Measurements from ENCODE around the gene IL6.

Gene IL6

DNA sequence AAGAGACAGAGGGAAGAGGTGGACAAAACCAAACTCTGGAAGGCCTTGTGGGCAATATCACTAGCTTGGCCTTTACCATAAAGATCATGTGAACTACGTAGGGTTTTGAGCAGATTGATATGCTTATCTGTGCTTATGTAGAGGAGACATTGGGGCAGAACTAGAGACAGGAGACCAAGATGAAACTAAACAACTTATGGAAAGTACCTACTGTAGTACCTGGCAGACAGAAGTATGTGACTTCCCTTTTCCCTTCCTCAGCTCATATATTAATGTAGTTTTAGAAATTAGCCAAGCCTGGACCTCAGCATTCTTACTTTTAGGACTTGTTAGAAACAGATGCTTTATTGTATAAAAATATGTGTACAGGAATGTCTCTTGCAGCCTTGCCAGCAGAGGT lies 14.0 kb upstream of the IL6 start:
- no peak for TF ChIP-seq ZNF274 (IDR thresholded peaks at IDR 0.05; ENCODE audit: low read depth, low read length)
- no peak overlapping the region for H3K4me3 ChIP-seq (ENCODE audit: low read length)

DNA sequence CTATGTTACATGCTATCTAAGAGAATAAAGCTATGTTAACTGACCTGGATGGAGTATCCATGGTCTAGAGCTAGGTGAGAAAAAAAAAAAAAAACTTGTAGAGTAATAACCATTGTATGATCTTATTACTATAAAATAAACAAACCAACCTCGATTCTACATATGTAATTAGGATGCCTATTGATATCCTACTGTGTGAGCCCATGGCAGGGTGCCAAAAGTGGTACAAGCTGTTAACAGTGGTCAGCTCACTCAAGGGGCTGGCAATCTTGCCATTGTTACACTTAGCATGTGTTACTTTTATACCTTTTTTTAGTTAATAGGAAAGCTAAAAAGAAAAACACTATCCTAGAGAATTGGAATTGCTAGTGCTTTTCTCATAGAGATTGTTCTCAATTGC lies 13.5 kb upstream of the IL6 start:
- no peak overlapping the region for H3K4me3 ChIP-seq (ENCODE audit: low read length)
- TF ChIP-seq ZNF274 (IDR thresholded peaks at IDR 0.05; ENCODE audit: low read depth, low read length): no peak

DNA sequence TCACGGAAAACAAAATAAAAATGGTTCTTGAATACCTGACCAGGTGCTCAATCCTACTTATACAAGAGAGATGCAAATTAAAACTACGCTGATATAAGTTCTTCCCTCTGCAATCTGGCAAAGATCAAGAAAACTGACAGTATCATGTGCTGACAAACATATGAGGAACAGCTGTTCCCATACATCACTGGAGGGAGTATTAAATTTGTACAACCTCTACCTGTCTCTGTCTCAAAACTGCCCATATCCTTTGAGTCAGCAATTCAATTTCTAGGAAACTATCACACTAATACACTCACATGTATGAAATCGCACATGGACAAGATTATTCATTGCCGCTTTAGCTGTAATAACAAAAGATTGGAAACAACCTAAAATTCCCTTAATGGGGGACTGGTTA lies 11.0 kb upstream of the IL6 start:
- TF ChIP-seq ZNF274 (IDR thresholded peaks at IDR 0.05; ENCODE audit: low read depth, low read length): no peak
- no peak overlapping the region for H3K4me3 ChIP-seq (ENCODE audit: low read length)

DNA sequence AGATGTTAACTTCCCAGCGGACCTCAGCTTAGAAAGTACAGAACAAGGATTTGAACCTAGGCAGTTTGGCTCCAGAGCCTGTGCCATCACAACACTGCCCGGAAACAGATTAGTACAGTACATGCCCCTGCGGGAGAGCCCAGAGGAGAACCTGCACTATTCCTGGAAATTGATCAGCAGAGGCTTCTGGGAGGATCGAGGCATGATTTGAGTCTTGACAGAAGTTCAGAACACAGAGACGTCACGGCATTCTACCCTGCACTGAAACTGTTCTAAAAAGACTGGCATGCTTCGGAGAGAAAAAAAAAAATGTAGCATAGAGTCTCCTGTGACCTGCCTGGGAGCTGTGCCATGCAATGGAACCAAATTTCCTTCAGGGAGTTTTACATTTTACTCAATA lies 9.2 kb upstream of the IL6 start:
- no peak for TF ChIP-seq ZNF274 (IDR thresholded peaks at IDR 0.05; ENCODE audit: low read depth, low read length)
- no peak overlapping the region for H3K4me3 ChIP-seq (ENCODE audit: low read length)

DNA sequence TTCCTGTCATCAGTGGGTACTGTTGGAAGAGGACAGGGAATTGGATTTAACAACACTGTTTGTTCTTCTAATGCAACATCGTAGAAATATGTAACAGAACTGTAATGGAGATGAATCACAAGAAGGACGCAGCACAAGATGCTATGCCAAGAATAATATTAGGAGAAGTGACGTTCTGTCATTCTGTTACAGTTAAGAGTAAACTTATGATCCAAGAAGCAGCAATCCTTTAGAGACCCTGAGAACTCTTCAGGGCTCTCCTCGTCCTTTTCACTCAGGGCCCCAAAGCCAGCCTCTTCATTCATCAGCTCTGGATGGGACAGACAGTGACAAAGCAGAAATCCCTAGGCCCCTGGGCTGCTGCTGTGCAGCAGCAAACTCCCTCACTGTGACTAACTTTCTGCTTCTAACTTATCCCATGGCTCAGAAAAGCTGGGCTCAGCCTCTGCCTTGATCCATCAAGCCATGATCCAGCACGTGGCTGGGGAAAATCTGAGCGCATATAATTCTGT lies 8.7 kb upstream of the IL6 start:
- H3K4me3 ChIP-seq (ENCODE audit: low read length): no peak overlapping the region
- no peak for TF ChIP-seq ZNF274 (IDR thresholded peaks at IDR 0.05; ENCODE audit: low read depth, low read length)

DNA sequence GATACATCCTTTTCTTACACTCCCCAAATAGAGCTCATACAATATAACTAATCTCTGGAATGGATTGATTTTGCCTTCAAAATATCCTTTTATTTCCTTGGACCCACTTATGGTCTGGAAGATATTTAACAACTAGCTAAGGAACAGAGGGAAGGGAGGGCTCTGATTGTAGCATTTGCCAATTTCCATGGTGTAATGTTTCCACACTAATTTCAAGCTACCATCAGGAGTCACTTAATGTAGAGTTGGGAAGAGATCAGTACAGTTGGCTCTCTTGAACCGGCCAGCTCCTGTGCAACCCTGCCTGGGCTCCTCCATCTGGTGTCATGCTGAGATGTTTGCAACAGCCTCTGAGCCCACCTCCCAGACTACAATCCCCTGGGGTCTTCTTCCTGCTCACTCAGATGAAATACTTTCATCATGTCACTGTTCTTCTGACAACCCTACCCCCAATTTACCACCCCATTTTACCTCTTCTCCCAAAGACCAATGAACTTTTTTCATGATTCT lies 8.0 kb upstream of the IL6 start:
- no peak for TF ChIP-seq ZNF274 (IDR thresholded peaks at IDR 0.05; ENCODE audit: low read depth, low read length)
- H3K4me3 ChIP-seq (ENCODE audit: low read length): no peak overlapping the region

DNA sequence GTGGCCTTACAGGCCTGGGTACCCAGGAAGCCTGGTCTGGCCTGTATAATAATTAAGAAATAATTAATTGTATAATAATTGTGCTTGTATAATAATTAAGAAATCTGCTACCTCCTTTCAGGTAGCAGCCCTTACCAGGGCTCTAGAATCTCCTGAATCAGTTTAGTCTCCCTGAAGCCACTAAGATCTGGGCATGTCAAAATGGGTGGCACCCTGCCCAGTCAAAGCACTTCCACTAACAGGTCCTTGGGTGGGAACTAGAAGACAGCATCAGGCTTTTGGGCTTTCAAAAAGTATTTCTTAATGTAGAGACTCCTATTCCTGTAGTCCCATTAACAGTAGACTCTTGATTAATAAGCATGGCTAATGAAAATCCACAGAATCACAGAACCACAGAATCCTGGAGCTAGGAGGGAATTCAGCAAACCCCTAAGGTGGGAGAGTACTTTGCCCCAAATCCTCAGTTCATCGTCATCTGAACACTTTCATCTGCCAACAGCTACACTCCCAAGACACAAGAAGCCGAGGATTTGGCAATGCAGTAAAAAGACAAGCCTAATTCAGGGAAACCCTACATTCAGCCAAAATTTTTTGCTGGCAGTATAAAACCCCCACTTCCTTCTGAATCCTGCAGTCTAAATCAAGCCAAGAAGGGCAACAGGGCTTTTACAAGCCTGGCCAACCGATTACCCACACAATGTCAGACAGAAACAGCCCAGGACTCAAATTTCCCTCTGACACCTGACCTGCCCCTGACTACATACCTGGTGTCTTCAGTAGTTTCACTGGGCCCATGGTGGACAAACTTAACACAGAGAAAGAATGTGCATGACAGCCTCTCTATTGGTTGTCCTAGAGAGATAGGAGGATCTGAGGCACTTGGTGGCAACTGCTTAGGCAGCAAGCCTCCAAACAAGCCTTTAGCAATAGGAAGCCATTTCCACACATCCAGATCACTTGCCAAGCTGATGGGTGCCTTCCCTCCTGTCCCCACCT lies 5.9 kb upstream of the IL6 start:
- no peak overlapping the region for H3K4me3 ChIP-seq (ENCODE audit: low read length)
- no peak for TF ChIP-seq ZNF274 (IDR thresholded peaks at IDR 0.05; ENCODE audit: low read depth, low read length)

DNA sequence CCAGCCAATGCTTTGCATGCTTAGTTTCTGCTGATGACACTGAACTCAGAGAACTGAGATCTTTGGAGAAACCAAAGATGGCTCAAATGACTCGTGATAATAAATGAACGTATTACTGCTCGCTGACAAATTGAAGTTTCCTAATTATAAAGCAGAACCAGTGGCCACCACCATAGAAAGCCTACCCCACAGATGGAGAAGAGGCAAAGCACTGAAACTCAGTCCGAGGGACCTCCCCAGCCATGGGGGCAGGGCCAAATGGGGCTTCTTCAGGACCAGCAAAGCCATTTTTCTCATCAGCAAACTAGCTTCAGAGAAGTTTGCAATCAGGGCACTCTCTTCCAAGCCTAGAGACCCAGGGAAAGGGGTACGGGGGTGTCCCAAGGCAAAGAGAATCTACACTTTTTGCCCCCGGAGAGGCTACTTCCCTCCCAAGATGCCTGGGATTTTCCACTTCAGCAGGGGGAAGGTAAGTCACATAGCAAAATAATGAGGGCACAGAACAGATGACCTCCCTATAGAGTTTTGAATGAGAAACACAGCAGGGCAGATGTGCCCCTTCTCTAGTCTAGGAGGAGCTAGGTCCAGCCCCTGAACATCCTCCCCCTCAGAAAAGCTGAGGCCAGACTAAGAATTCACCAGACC lies 4.3 kb upstream of the IL6 start:
- no peak overlapping the region for H3K4me3 ChIP-seq (ENCODE audit: low read length)
- no peak for TF ChIP-seq ZNF274 (IDR thresholded peaks at IDR 0.05; ENCODE audit: low read depth, low read length)

DNA sequence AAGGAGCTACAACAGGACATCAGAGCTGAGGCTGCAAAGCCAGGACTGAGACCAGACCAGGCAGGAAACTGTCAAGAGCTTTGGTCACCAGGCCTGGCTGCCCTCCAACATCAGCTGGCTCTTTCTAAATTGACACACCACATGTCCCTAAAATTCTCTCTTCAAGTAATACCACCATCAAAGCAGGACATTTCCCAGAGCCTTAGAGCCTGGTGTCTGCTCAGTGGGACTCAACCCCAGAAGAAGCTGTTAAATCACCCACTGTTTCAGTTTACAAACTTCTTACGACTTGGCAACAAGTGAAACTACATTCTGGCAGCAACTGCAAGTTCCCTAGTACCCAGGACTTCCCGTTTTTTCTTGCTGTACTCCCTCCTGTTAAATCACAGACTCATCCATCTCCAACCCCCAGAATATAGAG lies 3.8 kb upstream of the IL6 start:
- TF ChIP-seq ZNF274 (IDR thresholded peaks at IDR 0.05; ENCODE audit: low read depth, low read length): no peak
- H3K4me3 ChIP-seq (ENCODE audit: low read length): no peak overlapping the region

DNA sequence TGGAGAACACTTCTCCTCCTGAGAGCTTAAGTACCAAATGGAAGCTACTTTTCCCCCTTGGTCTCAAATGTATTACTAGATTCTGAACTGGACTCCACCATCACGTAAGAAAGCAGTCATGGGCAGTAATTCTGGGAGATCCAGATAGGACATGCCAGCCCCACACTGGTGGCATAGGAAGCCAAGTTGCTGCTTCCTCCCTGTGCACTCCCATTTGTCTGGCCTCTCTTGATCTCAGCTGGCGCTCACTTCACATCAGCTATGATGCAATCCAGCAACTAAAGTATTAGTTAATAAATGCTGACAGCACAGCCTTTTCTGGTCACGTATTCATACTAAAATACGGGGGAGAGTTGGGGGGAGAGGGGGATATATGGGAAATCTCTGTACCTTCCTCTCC lies 3.4 kb upstream of the IL6 start:
- TF ChIP-seq ZNF274 (IDR thresholded peaks at IDR 0.05; ENCODE audit: low read depth, low read length): no peak
- H3K4me3 ChIP-seq (ENCODE audit: low read length): no peak overlapping the region

DNA sequence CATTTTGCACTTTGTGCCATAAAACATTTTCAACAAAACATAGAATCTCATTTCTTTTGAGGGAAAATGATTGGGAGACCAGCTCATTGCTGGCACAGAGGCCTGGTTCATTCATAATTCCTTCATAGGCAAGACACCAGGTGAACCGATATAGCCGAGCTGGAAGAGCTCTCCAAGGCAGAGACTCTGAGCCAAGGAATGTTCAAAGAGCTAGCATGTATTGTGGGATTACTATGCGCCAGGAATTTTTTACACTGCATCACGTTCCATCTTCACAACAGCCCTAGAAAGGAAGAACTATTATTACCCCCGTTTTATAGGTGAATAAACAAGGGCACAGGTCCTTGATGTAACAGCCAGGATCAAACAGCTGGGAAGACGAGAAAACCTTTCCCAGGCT lies 2.1 kb upstream of the IL6 start:
- TF ChIP-seq ZNF274 (IDR thresholded peaks at IDR 0.05; ENCODE audit: low read depth, low read length): no peak
- no peak overlapping the region for H3K4me3 ChIP-seq (ENCODE audit: low read length)

DNA sequence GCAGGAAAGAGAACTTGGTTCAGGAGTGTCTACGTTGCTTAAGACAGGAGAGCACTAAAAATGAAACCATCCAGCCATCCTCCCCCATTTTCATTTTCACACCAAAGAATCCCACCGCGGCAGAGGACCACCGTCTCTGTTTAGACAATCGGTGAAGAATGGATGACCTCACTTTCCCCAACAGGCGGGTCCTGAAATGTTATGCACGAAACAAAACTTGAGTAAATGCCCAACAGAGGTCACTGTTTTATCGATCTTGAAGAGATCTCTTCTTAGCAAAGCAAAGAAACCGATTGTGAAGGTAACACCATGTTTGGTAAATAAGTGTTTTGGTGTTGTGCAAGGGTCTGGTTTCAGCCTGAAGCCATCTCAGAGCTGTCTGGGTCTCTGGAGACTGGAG lies 1.4 kb upstream of the IL6 start:
- TF ChIP-seq ZNF274 (IDR thresholded peaks at IDR 0.05; ENCODE audit: low read depth, low read length): no peak
- H3K4me3 ChIP-seq (ENCODE audit: low read length): no peak overlapping the region

DNA sequence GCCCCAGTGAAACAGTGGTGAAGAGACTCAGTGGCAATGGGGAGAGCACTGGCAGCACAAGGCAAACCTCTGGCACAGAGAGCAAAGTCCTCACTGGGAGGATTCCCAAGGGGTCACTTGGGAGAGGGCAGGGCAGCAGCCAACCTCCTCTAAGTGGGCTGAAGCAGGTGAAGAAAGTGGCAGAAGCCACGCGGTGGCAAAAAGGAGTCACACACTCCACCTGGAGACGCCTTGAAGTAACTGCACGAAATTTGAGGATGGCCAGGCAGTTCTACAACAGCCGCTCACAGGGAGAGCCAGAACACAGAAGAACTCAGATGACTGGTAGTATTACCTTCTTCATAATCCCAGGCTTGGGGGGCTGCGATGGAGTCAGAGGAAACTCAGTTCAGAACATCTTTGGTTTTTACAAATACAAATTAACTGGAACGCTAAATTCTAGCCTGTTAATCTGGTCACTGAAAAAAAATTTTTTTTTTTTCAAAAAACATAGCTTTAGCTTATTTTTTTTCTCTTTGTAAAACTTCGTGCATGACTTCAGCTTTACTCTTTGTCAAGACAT lies 574 bp upstream of the IL6 start:
- no peak overlapping the region for H3K4me3 ChIP-seq (ENCODE audit: low read length)
- TF ChIP-seq ZNF274 (IDR thresholded peaks at IDR 0.05; ENCODE audit: low read depth, low read length): no peak

DNA sequence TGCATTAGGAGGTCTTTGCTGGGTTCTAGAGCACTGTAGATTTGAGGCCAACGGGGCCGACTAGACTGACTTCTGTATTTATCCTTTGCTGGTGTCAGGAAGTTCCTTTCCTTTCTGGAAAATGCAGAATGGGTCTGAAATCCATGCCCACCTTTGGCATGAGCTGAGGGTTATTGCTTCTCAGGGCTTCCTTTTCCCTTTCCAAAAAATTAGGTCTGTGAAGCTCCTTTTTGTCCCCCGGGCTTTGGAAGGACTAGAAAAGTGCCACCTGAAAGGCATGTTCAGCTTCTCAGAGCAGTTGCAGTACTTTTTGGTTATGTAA lies 675 bp downstream of the IL6 start:
- no peak for TF ChIP-seq ZNF274 (IDR thresholded peaks at IDR 0.05; ENCODE audit: low read depth, low read length)
- H3K4me3 ChIP-seq (ENCODE audit: low read length): no peak overlapping the region
